HEK293T (cell line): ENCODE measurements around the gene LRIG2.

ENCODE experiments used
- SUZ12 ChIP-seq: fragments of 450-650 bp; IDR thresholded peaks from 2 replicates; pipeline ENCODE4 v1.6.1; 2016; ENCODE audit warnings: mild to moderate bottlenecking
- TARDBP ChIP-seq: fragments of 450-650 bp; IDR thresholded peaks from 2 replicates; pipeline ENCODE4 v1.6.1; 2016

DNA sequence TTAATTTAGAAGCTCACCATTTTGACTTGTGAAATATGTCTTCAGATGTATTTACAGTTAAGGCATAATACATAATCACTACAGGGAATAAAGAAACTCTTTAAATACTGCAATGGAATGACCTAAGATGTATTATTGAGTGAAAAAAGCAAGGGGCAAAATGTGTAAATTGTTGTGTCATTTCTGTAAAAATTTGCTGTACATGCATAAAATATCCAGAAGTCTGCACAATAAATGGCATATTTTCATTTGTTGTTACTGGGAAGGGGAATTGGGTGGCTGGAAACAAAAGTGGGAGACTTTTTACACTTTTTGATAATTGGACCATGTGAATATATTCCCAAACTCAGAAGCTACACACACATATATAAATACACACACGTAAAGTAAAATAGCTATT, 17.1 kb downstream of the LRIG2 start:
- TF ChIP-seq TARDBP (no peak), SUZ12 (no peak)
